Keratinocyte (primary cell): ENCODE results near the gene TPCN2. TPM values are rescaled to one million over a fixed set of nuclear protein-coding genes. Genes with fewer than 3 reads are reported as not detected.

Experiments
- DNase-seq: peaks from one replicate; pipeline ENCODE4 v3.0.0-alpha.2; 2011; ENCODE audit warnings: low read depth, missing footprints, low spot score
- FAIRE-seq: peaks from 2 replicates; lab custom pipeline; 2011; peaks lifted over from hg19 to GRCh38; lab: Jason Lieb, UNC
- H2AFZ ChIP-seq: 2 replicates; pipeline ENCODE4 v1.6.0; 2012; ENCODE audit warnings: low read length, control low read depth, inconsistent platforms; ENCODE audit not compliant: control insufficient read depth
- H3K27ac ChIP-seq: 2 replicates; pipeline ENCODE4 v1.5.1; 2011; ENCODE audit warnings: low read length; ENCODE audit not compliant: control insufficient read depth, insufficient read depth
- H3K27me3 ChIP-seq: 3 replicates; pipeline ENCODE4 v1.6.0; 2011; ENCODE audit warnings: low read length; ENCODE audit not compliant: control insufficient read depth, insufficient read depth; ENCODE audit errors: extremely low read depth
- H3K36me3 ChIP-seq, 2 experiments: 2 replicates in 1 of 2; 3 replicates in 1 of 2; pipeline ENCODE4 v1.5.1; 2011; ENCODE audit warnings: low read length in 2 of 2, mild to moderate bottlenecking in 1 of 2; ENCODE audit not compliant: control insufficient read depth in 2 of 2, insufficient read depth in 2 of 2; ENCODE audit errors: extremely low read depth in 1 of 2
- H3K4me1 ChIP-seq: 3 replicates; pipeline ENCODE4 v1.5.1; 2011; ENCODE audit warnings: low read length; ENCODE audit not compliant: control insufficient read depth, insufficient read depth; ENCODE audit errors: extremely low read depth
- H3K4me2 ChIP-seq: 3 replicates; pipeline ENCODE4 v1.6.0; 2011; ENCODE audit warnings: low read depth, low read length; ENCODE audit not compliant: control insufficient read depth, insufficient read depth; ENCODE audit errors: extremely low read depth
- H3K4me3 ChIP-seq, 3 experiments: fragments of 200-600 bp in 1 of 3; sonication (generic) in 1 of 3; 2 replicates in 2 of 3; 3 replicates in 1 of 3; pipeline ENCODE4 v1.5.1; 2011 to 2016; ENCODE audit warnings: low read length in 3 of 3, mild to moderate bottlenecking in 3 of 3, control low read depth in 2 of 3, inconsistent platforms in 1 of 3, low read depth in 1 of 3, mixed read lengths in 1 of 3, mixed run types in 1 of 3, moderate library complexity in 1 of 3; ENCODE audit not compliant: control insufficient read depth in 2 of 3, insufficient read depth in 2 of 3; ENCODE audit errors: extremely low read depth in 1 of 3
- H3K79me2 ChIP-seq: 2 replicates; pipeline ENCODE4 v1.6.0; 2012; ENCODE audit warnings: low read length; ENCODE audit not compliant: control insufficient read depth, insufficient read depth
- H3K9ac ChIP-seq: 3 replicates; pipeline ENCODE4 v1.6.0; 2011; ENCODE audit warnings: low read length; ENCODE audit not compliant: control insufficient read depth, insufficient read depth; ENCODE audit errors: extremely low read depth
- H3K9me1 ChIP-seq: 3 replicates; pipeline ENCODE4 v1.6.0; 2011; ENCODE audit warnings: low read length; ENCODE audit not compliant: control insufficient read depth, insufficient read depth; ENCODE audit errors: extremely low read depth
- H3K9me3 ChIP-seq: 2 replicates; pipeline ENCODE4 v1.5.1; 2012; ENCODE audit warnings: low read depth, low read length; ENCODE audit not compliant: control insufficient read depth
- H4K20me1 ChIP-seq: 3 replicates; pipeline ENCODE4 v1.6.0; 2011; ENCODE audit warnings: low read length; ENCODE audit not compliant: control insufficient read depth, insufficient read depth; ENCODE audit errors: extremely low read depth
- CTCF ChIP-seq, 3 experiments: IDR thresholded peaks in 1 of 3; conservative IDR thresholded peaks in 1 of 3; optimal IDR thresholded peaks in 1 of 3; 2 replicates in 2 of 3; 3 replicates in 1 of 3; pipeline versions ENCODE3 to v1.5.1; 2011; ENCODE audit warnings: low read length in 3 of 3, mild to moderate bottlenecking in 3 of 3, moderate library complexity in 2 of 3, control low read depth in 1 of 3, inconsistent platforms in 1 of 3; ENCODE audit not compliant: insufficient read depth in 2 of 3; ENCODE audit errors: extremely low read depth in 1 of 3
- EZH2 ChIP-seq: IDR thresholded peaks from one replicate; pipeline ENCODE4 v1.6.1; 2012; ENCODE audit warnings: inconsistent platforms, mild to moderate bottlenecking, low read length, moderate library complexity
- dilution Hi-C: fragments of 300-500 bp; cut with MboI; formaldehyde crosslinking; loops from one replicate; pipeline ENCODE4 v1.7.0; 2020; ENCODE audit warnings: low sequenced_read_pairs; ENCODE audit not compliant: extremely low pct_ligation_motif_present
- polyA plus RNA-seq, 5 experiments: library from polyadenylated mRNA; depleted of rRNA in 3 of 5; stranded (reverse) in 3 of 5; stranded (forward) in 1 of 5; unstranded in 1 of 5; fragments of >200 nt; gene quantifications; 1 replicate in 1 of 5; 2 replicates in 3 of 5; 3 replicates in 1 of 5; pipeline versions ENCODE4 v1.2.1 to v1.2.3, GENCODE V29; 2011 to 2012; ENCODE audit warnings: missing spikeins in 2 of 5, low read depth in 1 of 5, low replicate concordance in 1 of 5

TPCN2 gene
- polyA plus RNA-seq, 1 donor (not counting 4 experiments of a cell fraction or from before 2014, with no cell fraction given), result 7.7 TPM

- no peak for FAIRE-seq
- H3K79me2 ChIP-seq, result peaks cover 62% of the 10 kb centered on the region
These were observed 6.5 kb downstream of the TPCN2 start for GRCh38 chr11:69055212-69055586.

GRCh38 chr11:69055598-69056516 is 7.1 kb downstream of the TPCN2 start:
- Histone ChIP-seq H3K4me2 (no peak overlapping the region), H2AFZ (no peak overlapping the region), H3K9ac (no peak overlapping the region), H3K4me1 (peaks cover 15% of the 10 kb centered on the region), H3K27me3 (no peaks in the 10 kb centered on the region), H3K36me3 (peaks cover 10 to 34% of the 10 kb centered on the region in 2 experiments), H3K27ac (no peak overlapping the region), H3K9me1 (no peaks in the 10 kb centered on the region), H3K4me3 (no peak overlapping the region), H3K9me3 (no peaks in the 10 kb centered on the region), H4K20me1 (no peaks in the 10 kb centered on the region), H3K79me2 (peaks cover 57% of the 10 kb centered on the region)
- no peak for DNase-seq
- dilution Hi-C loops, result no loop called here
- FAIRE-seq, result no peak
- TF ChIP-seq CTCF (optimal IDR thresholded peaks at IDR 0.05 in 1 of 3, IDR thresholded peaks at IDR 0.05 in 1 of 3, conservative IDR thresholded peaks at IDR 0.05 in 1 of 3; ENCODE audit: extremely low read depth in 1 of 3, insufficient read depth in 2 of 3, low read length in 3 of 3), result no peak
- TF ChIP-seq EZH2, result no peak

More at GRCh38 chr11:69055212-69055586, 6.5 kb downstream of the TPCN2 start:
- no peak overlapping the region for H2AFZ ChIP-seq
- H3K4me2 ChIP-seq, result no peak overlapping the region
- H3K4me1 ChIP-seq, result peaks cover 15% of the 10 kb centered on the region
- no peaks in the 10 kb centered on the region for H4K20me1 ChIP-seq
- H3K27me3 ChIP-seq, result no peaks in the 10 kb centered on the region
- no peaks in the 10 kb centered on the region for H3K9me1 ChIP-seq
- H3K27ac ChIP-seq, result no peak overlapping the region
- DNase-seq, result no peak
- H3K9me3 ChIP-seq, result no peaks in the 10 kb centered on the region
- H3K4me3 ChIP-seq, result no peak overlapping the region
- dilution Hi-C loops, result no loop called here
- no peak overlapping the region for H3K9ac ChIP-seq
- TF ChIP-seq CTCF (optimal IDR thresholded peaks at IDR 0.05 in 1 of 3, IDR thresholded peaks at IDR 0.05 in 1 of 3, conservative IDR thresholded peaks at IDR 0.05 in 1 of 3; ENCODE audit: extremely low read depth in 1 of 3, insufficient read depth in 2 of 3, low read length in 3 of 3) (no peak), EZH2 (no peak)
- peaks cover 10 to 29% of the 10 kb centered on the region in 2 experiments for H3K36me3 ChIP-seq
